K562 (cell line): ENCODE measurements around the gene UBASH3B. TPM values are rescaled to one million over a fixed set of nuclear protein-coding genes. Genes with fewer than 3 reads are reported as not detected.

ENCODE experiments used
- ATAC-seq: fragments of 200-7000 bp; cut with Tn5 transposase; 3 replicates; pipeline ENCODE4 v1.9.1; 2020; ENCODE audit warnings: moderate library complexity
- BruUV-seq: library from RNA; stranded (reverse); fragments of 400-500 nt; replicated peaks from 2 replicates; lab custom pipeline; 2021; lab: Mats Ljungman, UMichigan
- CTCF ChIA-PET: fragments of 300-600 bp; formaldehyde crosslinking; extraction: SDS; loops from one replicate; lab custom pipeline; 2021; ENCODE audit warnings: low intra/inter-chr PET ratio; lab: Yijun Ruan, JAX
- POLR2A ChIA-PET: fragments of 300-600, 350-650 bp; sonication (Branson Sonifier 250); formaldehyde crosslinking; extraction: SDS; loops from one replicate; lab custom pipeline; 2021; ENCODE audit warnings: antibody characterized with exemption, inconsistent platforms; lab: Yijun Ruan, JAX
- DNase-seq, 4 experiments: peaks; one replicate each; pipeline versions ENCODE4 v3.0.0 to v3.0.0-alpha.2; 2011 to 2018; ENCODE audit warnings: low spot score in 3 of 4, mixed read lengths in 3 of 4; ENCODE audit errors: extremely low read depth in 1 of 4
- FAIRE-seq: peaks from 2 replicates; lab custom pipeline; 2011; peaks lifted over from hg19 to GRCh38; lab: Jason Lieb, UNC
- H2AFZ ChIP-seq: 2 replicates; pipeline ENCODE4 v1.6.0; 2011; ENCODE audit warnings: low read depth, low read length, control low read depth, inconsistent platforms
- H3K27ac ChIP-seq: fragments of 200-600 bp; 3 replicates; pipeline ENCODE4 v1.8.0; 2011; ENCODE audit warnings: low read depth, mild to moderate bottlenecking, control low read depth, inconsistent platforms, low read length, moderate library complexity, mixed read lengths; ENCODE audit errors: extremely low read depth
- H3K27me3 ChIP-seq, 2 experiments: fragments of 300-600 bp in 1 of 2; 2 replicates in 1 of 2; 3 replicates in 1 of 2; pipeline versions ENCODE4 v1.6.0 to v1.8.0; 2011; ENCODE audit warnings: inconsistent platforms in 2 of 2, low read length in 2 of 2, mild to moderate bottlenecking in 1 of 2, mixed read lengths in 1 of 2, moderate library complexity in 1 of 2; ENCODE audit not compliant: control insufficient read depth in 2 of 2, insufficient read depth in 2 of 2
- H3K36me3 ChIP-seq: fragments of 300-600 bp; 3 replicates; pipeline ENCODE4 v1.8.0; 2011; ENCODE audit warnings: mild to moderate bottlenecking, low read length, inconsistent platforms; ENCODE audit not compliant: control insufficient read depth, insufficient read depth
- H3K4me1 ChIP-seq, 2 experiments: fragments of 200-600 bp in 1 of 2; replicated peaks in 1 of 2; 2 replicates in 1 of 2; 3 replicates in 1 of 2; pipeline versions ENCODE4 v1.5.1 to v1.8.0; 2011; ENCODE audit warnings: inconsistent platforms in 2 of 2, low read length in 2 of 2, mild to moderate bottlenecking in 1 of 2, mixed read lengths in 1 of 2, moderate library complexity in 1 of 2; ENCODE audit not compliant: control insufficient read depth in 2 of 2, insufficient read depth in 2 of 2
- H3K4me2 ChIP-seq: 2 replicates; pipeline ENCODE4 v1.6.1; 2011; ENCODE audit warnings: low read length, control low read depth, inconsistent platforms, mixed read lengths; ENCODE audit not compliant: insufficient read depth
- H3K4me3 ChIP-seq: fragments of 200-600 bp; sonication (generic), shearing (Covaris generic); 2 replicates; pipeline ENCODE4 v1.5.1; 2016; ENCODE audit warnings: control low read depth, inconsistent platforms
- H3K79me2 ChIP-seq: fragments of 200-600 bp; 3 replicates; pipeline ENCODE4 v1.8.0; 2011; ENCODE audit warnings: low read length, inconsistent platforms; ENCODE audit not compliant: control insufficient read depth, insufficient read depth
- H3K9ac ChIP-seq, 2 experiments: 2 replicates each; pipeline versions ENCODE4 v1.6.0 to v1.6.1; 2011; ENCODE audit warnings: low read depth in 2 of 2, low read length in 2 of 2, control low read depth in 1 of 2, inconsistent platforms in 1 of 2, mild to moderate bottlenecking in 1 of 2, mixed read lengths in 1 of 2; ENCODE audit not compliant: insufficient read depth in 1 of 2
- H3K9me1 ChIP-seq: one replicate; pipeline ENCODE4 v1.6.0; 2011; ENCODE audit warnings: inconsistent platforms, mild to moderate bottlenecking, low read length, moderate library complexity; ENCODE audit not compliant: control insufficient read depth, insufficient read depth
- H3K9me3 ChIP-seq: replicated peaks from 2 replicates; pipeline ENCODE4 v1.5.1; 2011; ENCODE audit warnings: low read depth, low read length, inconsistent platforms; ENCODE audit not compliant: control insufficient read depth, insufficient read depth
- H4K20me1 ChIP-seq: replicated peaks from 2 replicates; pipeline ENCODE4 v1.6.1; 2011; ENCODE audit warnings: low read length, inconsistent platforms, mixed read lengths; ENCODE audit not compliant: control insufficient read depth, insufficient read depth
- CCNT2 ChIP-seq: IDR thresholded peaks from 2 replicates; pipeline ENCODE4 v1.6.1; 2011; ENCODE audit warnings: borderline replicate concordance, low read depth, mild to moderate bottlenecking, moderate library complexity, mixed read lengths, low read length; ENCODE audit not compliant: insufficient read length; ENCODE audit errors: extremely low read depth
- ESRRB ChIP-seq: fragments of 250-450 bp; sonication (Bioruptor Pico); IDR thresholded peaks from 2 replicates; pipeline ENCODE4 v1.5.0; 2020; ENCODE audit warnings: mild to moderate bottlenecking, moderate library complexity, borderline replicate concordance
- GTF2F1 ChIP-seq: IDR thresholded peaks from 2 replicates; pipeline ENCODE4 v1.6.1; 2011; ENCODE audit warnings: low read depth, low read length, improper control_type of control experiment
- HNRNPH1 ChIP-seq: fragments of 200-400 bp; formaldehyde crosslinking; optimal IDR thresholded peaks from 2 replicates; pipeline ENCODE3; 2017; ENCODE audit warnings: low read depth, mild to moderate bottlenecking, low read length, moderate library complexity
- ILK ChIP-seq: fragments of 450-650 bp; IDR thresholded peaks from 2 replicates; pipeline ENCODE4 v1.6.1; 2016; ENCODE audit warnings: missing genetic modification characterization, low read depth, mild to moderate bottlenecking, missing compliant biosample characterization, moderate library complexity, borderline replicate concordance
- MEF2D ChIP-seq: conservative IDR thresholded peaks from 2 replicates; pipeline ENCODE4 v1.6.1; 2016; ENCODE audit warnings: low read depth, missing genetic modification characterization, missing compliant biosample characterization
- MYC ChIP-seq, 2 experiments: fragments of 250-450 bp in 1 of 2; sonication (Bioruptor Pico) in 1 of 2; IDR thresholded peaks; 2 replicates each; pipeline versions ENCODE4 v1.5.1 to v1.6.1; 2012 to 2021; ENCODE audit warnings: low read depth in 2 of 2, borderline replicate concordance in 1 of 2, improper control_type of control experiment in 1 of 2, low read length in 1 of 2, mild to moderate bottlenecking in 1 of 2, moderate library complexity in 1 of 2
- SNIP1 ChIP-seq: fragments of 450-650 bp; IDR thresholded peaks from 2 replicates; pipeline ENCODE4 v1.7.1; 2017; ENCODE audit warnings: low read depth, mild to moderate bottlenecking
- TRIM25 ChIP-seq: fragments of 450-650 bp; IDR thresholded peaks from 2 replicates; pipeline ENCODE4 v1.7.0; 2016; ENCODE audit warnings: borderline replicate concordance
- ZC3H11A ChIP-seq: IDR thresholded peaks from 2 replicates; pipeline ENCODE4 v1.6.1; 2012; ENCODE audit warnings: low read depth, low read length, improper control_type of control experiment
- ZNF140 ChIP-seq: fragments of 250-450 bp; sonication (Bioruptor Pico); IDR thresholded peaks from 2 replicates; pipeline ENCODE4 v1.8.0; 2021; ENCODE audit warnings: moderate library complexity, mild to moderate bottlenecking, inconsistent platforms
- ZNF316 ChIP-seq: fragments of 450-650 bp; IDR thresholded peaks from 2 replicates; pipeline ENCODE4 v1.6.1; 2016
- ZNF395 ChIP-seq: fragments of 200-800 bp; sonication (Bioruptor generic); IDR thresholded peaks from 2 replicates; pipeline ENCODE4 v1.6.1; 2017; ENCODE audit warnings: missing genetic modification characterization, missing compliant biosample characterization
- WGBS: fragments of 100-300 bp; shearing (Covaris generic); methylation state at CpG from one replicate; pipeline ENCODE4 v1.1.6; 2016; ENCODE audit warnings: low coverage, mixed read lengths; ENCODE audit not compliant: insufficient coverage; ENCODE audit errors: missing lambda C conversion rate; 5-methylcytosine and 5-hydroxymethylcytosine counted together
- in situ Hi-C: fragments of 300-500 bp; cut with MboI; formaldehyde crosslinking; loops from 4 replicates; pipeline ENCODE4 v1.15.0; 2018; ENCODE audit warnings: inconsistent platforms, mixed read lengths
- intact Hi-C: fragments of 100-400 bp; cut with micrococcal nuclease; formaldehyde crosslinking; loops from 2 replicates; pipeline ENCODE4 v1.14.2; 2022
- polyA plus RNA-seq, 8 experiments: library from polyadenylated mRNA; depleted of rRNA in 4 of 8; stranded (reverse) in 5 of 8; unstranded in 3 of 8; fragments of >200 nt; fragmentation: Nextera tagmentation in 2 of 8; fragmentation: Illumina TruSeq in 1 of 8; extraction: Ambion mirVana in 2 of 8; extraction: Trizol in 1 of 8; gene quantifications; 2 replicates each; pipeline versions ENCODE4 v1.2.1 to v1.2.3, GENCODE V29; 2011 to 2014; ENCODE audit warnings: inconsistent platforms in 1 of 8, missing spikeins in 1 of 8
- total RNA-seq, 7 experiments: library from RNA; depleted of rRNA in 6 of 7; stranded (reverse); fragments of >200 nt in 6 of 7; fragmentation: Illumina TruSeq in 2 of 7; extraction: Trizol in 2 of 7; gene quantifications; 2 replicates each; pipeline versions ENCODE4 v1.2.1 to v1.2.3, GENCODE V29; 2011 to 2021; ENCODE audit warnings: low replicate concordance in 1 of 7

UBASH3B gene
- total and polyA plus RNA-seq, 9 of the 15 experiments (the other 6 are each of a cell fraction or from before 2014, with no cell fraction given): 0.01 to 0.31 (median 0.08) TPM; not detected in 2

GRCh38 chr11:122617926-122618325 lies 37.6 kb upstream of the UBASH3B start:
- WGBS: 0% methylated on average over 4 of the region's 6 CpGs
- TF ChIP-seq HNRNPH1: no peak
- no peak for TF ChIP-seq SNIP1
- TF ChIP-seq ZNF395 (CRISPR knock-in tag): no peak
- FAIRE-seq (no peak), ATAC-seq (no peak), DNase-seq (no peak)
- no peaks in the 10 kb centered on the region for H3K4me1 ChIP-seq
- H2AFZ ChIP-seq: no peak overlapping the region
- no peaks in the 10 kb centered on the region for H3K9me3 ChIP-seq
- no peak overlapping the region for H3K27ac ChIP-seq
- no peak overlapping the region for H3K4me3 ChIP-seq
- no peaks in the 10 kb centered on the region for H3K27me3 ChIP-seq
- H3K4me2 ChIP-seq: no peak overlapping the region
- H3K79me2 ChIP-seq: no peaks in the 10 kb centered on the region
- intact Hi-C loops: no loop called here
- no peaks in the 10 kb centered on the region for H3K36me3 ChIP-seq
- ChIA-PET CTCF (no interaction called here), POLR2A (no interaction called here)
- H3K9ac ChIP-seq: no peak overlapping the region
- H4K20me1 ChIP-seq: no peaks in the 10 kb centered on the region
- no TSS peak for BruUV-seq
- no peaks in the 10 kb centered on the region for H3K9me1 ChIP-seq
- in situ Hi-C loops: no loop called here

GRCh38 chr11:122618927-122619326 lies 36.6 kb upstream of the UBASH3B start:
- WGBS: 2% methylated on average over 19 of the region's 19 CpGs
- no peak overlapping the region for H3K9ac ChIP-seq
- no peaks in the 10 kb centered on the region for H3K79me2 ChIP-seq
- no peaks in the 10 kb centered on the region for H3K36me3 ChIP-seq
- DNase-seq (no peak), FAIRE-seq (no peak), ATAC-seq (no peak)
- H3K4me1 ChIP-seq: no peaks in the 10 kb centered on the region
- intact Hi-C loops: no loop called here
- H3K9me1 ChIP-seq: no peaks in the 10 kb centered on the region
- H3K4me2 ChIP-seq: no peak overlapping the region
- no TSS peak for BruUV-seq
- H3K9me3 ChIP-seq: no peaks in the 10 kb centered on the region
- no peaks in the 10 kb centered on the region for H4K20me1 ChIP-seq
- CTCF ChIA-PET: no interaction called here
- TF ChIP-seq MYC (IDR thresholded peaks at IDR 0.05; ENCODE audit: low read depth, low read length): no peak
- no peak for TF ChIP-seq MYC (CRISPR knock-in tag; IDR thresholded peaks at IDR 0.05; ENCODE audit: borderline replicate concordance, low read depth)
- no peak for TF ChIP-seq CCNT2
- no peak for TF ChIP-seq MEF2D (tag)
- TF ChIP-seq ZNF140 (CRISPR knock-in tag): no peak
- TF ChIP-seq ILK (tag): no peak
- no peak for TF ChIP-seq ZC3H11A
- no peak for TF ChIP-seq ZNF316
- no peak for TF ChIP-seq ESRRB (CRISPR knock-in tag)
- TF ChIP-seq TRIM25: no peak
- no peak for TF ChIP-seq GTF2F1
- TF ChIP-seq SNIP1: no peak
- H3K27me3 ChIP-seq: no peaks in the 10 kb centered on the region
- no peak overlapping the region for H3K4me3 ChIP-seq
- POLR2A ChIA-PET: interaction anchor here (0.7 to 1.5 kb wide), 2 partner anchors 10 to 527 kb away, joined by 4 to 6 read pairs; no protein-coding TSS in a partner anchor
- H3K27ac ChIP-seq: no peak overlapping the region
- no peak overlapping the region for H2AFZ ChIP-seq
- in situ Hi-C loops: no loop called here
